ENCODE measurements around the gene SYNE3.

The SYNE3 gene

GRCh38 chr14:95538801-95539509 lies 22.5 kb upstream of the SYNE3 start:
- no peak for DNase-seq

- no peak for DNase-seq
These were observed 21.0 kb upstream of the SYNE3 start for GRCh38 chr14:95537298-95538089.

GRCh38 chr14:95536671-95537070 lies 20.2 kb upstream of the SYNE3 start:
- no peak for DNase-seq

- DNase-seq: no peak
These were observed 19.7 kb upstream of the SYNE3 start for GRCh38 chr14:95536036-95536593.

- no peak for DNase-seq
These were observed 19.0 kb upstream of the SYNE3 start for GRCh38 chr14:95535226-95536021.

- peak; percentile 98 for DNase-seq
These were observed 18.1 kb upstream of the SYNE3 start, which contains the start of gene GLRX5 for GRCh38 chr14:95534299-95535225. GLRX5 (plus strand) TSS chr14:95535050; CDS start chr14:95535090, 40 bp downstream.

- no peak for DNase-seq
These were observed 17.4 kb upstream of the SYNE3 start for GRCh38 chr14:95533822-95534221.

- no peak for DNase-seq
These were observed 17.0 kb upstream of the SYNE3 start for GRCh38 chr14:95533391-95533821.

GRCh38 chr14:95531969-95532368 lies 15.5 kb upstream of the SYNE3 start:
- DNase-seq: no peak

- no peak for DNase-seq
These were observed 15.0 kb upstream of the SYNE3 start for GRCh38 chr14:95531473-95531872.

- DNase-seq: no peak
These were observed 14.2 kb upstream of the SYNE3 start for GRCh38 chr14:95530473-95531276.

GRCh38 chr14:95529216-95529615 lies 12.8 kb upstream of the SYNE3 start:
- no peak for DNase-seq

- peak; percentile 10 to 17 for DNase-seq
These were observed 11.0 kb upstream of the SYNE3 start for GRCh38 chr14:95527387-95528002.

GRCh38 chr14:95526483-95527386 lies 10.3 kb upstream of the SYNE3 start:
- no peak for DNase-seq

GRCh38 chr14:95525999-95526398 lies 9.5 kb upstream of the SYNE3 start:
- no peak for DNase-seq

- no peak for DNase-seq
These were observed 8.5 kb upstream of the SYNE3 start for GRCh38 chr14:95524706-95525512.

GRCh38 chr14:95523815-95524448 lies 7.5 kb upstream of the SYNE3 start:
- DNase-seq: no peak

Data from SHP77 (cell line).